Measurements from ENCODE around the gene KIAA2012.
"Not testable (repeated sequence)": the region's sequence is repeated elsewhere in the genome, so short reads cannot be mapped to it uniquely, and the experiment has no call there.

The KIAA2012 gene

DNA sequence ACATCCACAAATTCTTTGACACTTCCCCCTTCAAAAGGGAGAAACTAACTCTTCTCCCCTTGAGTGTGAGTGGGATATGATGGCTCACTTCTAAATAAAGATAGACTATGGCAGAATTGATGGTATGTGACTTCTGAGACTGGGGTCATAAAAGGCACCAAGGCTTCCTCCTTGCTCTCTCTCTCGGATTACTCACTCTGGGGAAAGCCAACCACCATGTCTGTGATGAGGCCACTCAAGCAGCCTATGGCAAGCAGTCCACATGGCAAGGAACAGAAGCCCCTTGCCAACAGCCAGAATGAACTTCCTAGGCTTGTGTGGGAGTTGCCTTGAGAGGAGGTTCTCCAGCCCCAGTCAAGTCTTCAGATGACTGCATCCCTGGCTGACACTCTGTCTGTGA, 43.6 kb downstream of the KIAA2012 start:
- no peak for DNase-seq (ENCODE audit: low read depth in 2 of 2)

DNA sequence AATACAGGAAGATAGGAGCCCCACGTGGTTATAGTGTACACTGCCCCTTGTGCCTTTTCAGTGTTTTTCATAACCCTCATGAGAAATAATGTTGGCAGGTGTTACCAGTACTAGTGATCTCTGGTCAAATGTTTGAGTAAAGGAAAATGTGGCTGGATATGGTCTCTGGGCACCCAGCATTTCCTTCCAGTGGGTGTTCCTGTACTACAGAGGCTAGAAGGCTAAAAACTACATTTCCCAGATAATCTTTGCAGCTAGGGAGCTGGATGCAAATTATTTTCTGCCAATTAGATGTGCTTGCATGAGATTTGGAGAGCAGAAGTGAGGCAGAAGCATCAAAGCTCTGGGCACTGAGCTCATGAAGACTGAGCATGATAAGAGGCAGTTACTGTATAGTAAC, 45.1 kb downstream of the KIAA2012 start:
- DNase-seq (ENCODE audit: low read depth in 2 of 2): no peak

DNA sequence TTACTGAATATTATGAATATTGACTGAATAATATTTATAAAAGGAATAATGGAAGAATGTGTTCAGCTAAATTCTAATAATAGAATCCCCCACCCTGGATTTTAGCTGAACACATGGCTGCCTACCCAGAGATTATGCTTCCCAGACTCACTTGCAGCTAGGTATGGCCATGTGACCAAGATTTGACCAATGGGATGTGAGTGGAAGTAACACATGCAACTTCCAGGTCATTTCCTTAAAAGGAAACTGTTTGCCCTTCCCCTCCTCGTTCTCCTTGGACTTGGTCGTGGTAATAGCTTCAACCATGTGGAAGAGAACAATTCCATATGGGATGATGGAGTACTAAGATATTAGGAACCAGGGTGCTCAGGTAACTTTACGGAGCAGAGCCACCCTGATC, 47.8 kb downstream of the KIAA2012 start:
- no peak for DNase-seq (ENCODE audit: low read depth in 2 of 2)

DNA sequence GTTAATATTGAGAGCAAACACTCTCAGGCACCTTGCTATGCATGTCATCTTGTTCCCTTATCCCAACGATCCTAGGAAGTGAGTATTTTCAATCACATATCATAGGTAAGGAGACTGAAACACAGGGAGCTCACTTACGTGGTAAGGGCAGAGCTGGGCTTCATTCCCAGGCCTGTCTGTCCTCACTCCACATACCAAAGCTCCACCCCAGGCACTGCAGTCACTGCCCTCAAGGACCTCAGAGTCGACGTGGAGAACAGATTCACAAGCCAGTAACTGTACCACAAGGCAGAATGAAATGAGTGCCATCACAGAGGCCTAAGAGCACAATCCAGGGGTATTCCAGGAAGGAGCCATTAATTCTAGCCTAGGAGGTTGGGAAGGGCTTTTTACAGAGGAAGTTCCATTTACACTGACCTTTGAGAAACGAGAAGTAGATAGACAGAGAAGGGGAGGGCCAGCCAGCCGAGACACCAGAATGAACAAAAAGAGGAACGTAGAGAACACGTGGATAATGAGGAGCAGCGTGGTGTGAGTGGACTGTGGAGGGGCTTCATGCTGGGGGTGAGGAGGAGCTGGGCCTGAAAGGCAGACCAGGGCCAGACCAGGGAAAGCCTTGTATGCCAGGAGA, 48.6 kb downstream of the KIAA2012 start:
- DNase-seq (ENCODE audit: low read depth in 2 of 2): no peak

DNA sequence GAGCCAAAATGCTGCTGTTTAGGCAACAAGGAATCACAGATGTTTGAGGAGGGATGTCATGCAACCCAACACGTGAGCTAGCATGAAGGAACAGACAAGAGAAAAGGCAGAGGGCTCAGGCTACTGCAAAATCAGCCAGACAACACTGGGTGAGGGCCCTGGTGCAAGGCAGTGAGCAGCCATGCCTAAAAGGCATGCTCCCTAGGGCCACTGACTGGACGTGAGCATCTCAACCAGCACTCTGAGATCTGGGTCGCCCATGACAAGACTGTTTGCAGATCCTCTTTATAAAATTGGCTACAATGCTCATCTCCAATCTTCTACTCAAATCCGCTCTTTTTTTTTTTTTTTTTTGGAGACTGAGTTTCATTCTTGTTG, 49.1 kb downstream of the KIAA2012 start:
- no peak for DNase-seq (ENCODE audit: low read depth in 2 of 2)

DNA sequence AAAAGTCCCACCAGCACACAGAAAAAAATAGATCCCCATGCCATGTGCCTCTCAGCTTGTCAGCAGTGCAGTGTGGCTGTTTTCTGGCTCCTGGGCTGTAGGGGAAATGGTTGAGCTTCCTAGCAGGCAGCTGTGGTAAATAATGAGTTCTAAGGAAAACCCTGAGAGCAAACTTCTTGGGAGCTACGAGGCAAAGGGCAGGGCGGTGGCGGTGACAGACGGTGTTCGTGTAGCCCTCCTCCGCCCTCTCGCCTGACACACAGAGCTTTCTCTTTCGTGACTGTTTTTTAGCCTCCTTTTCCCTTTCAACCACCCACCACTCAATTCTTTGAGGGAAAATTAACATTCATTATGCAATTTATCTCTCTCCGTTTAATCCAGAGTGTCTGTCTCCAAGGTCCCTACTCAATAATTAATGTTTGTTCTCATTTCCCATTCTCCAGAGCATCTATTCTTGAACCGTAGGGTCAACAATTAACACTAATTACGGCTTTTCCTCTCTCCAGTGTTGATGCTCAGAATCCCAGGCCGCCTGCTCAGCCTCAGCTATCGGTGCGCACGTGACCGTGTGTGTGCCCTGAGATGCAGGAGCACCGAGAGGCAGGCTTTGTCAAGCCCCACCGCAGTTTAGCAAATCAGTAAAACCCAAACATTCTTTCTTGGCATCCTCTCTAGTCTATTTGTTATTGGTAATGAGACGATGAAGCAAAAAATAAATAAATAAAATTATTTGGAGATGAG, 50.1 kb downstream of the KIAA2012 start:
- DNase-seq (ENCODE audit: low read depth in 2 of 2): no peak

DNA sequence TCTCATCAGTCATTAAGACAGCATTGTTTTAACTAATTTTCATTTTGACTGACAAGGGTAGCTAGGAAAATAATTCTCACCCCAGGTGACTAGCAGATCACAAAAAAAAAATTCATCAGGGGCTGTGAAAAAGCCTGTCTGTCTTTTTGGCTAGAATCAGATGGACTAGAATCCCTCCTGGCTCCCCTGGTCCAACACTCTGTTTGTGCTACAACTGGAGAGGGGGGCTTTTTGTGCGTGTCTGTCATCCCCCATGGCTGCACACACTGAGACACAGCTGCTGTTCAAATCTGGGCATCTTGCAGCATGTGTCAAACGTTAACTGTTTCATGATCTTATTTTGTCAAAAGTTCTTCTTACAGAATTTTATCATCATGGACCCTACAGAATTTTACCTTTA, 51.2 kb downstream of the KIAA2012 start:
- no peak for DNase-seq (ENCODE audit: low read depth in 2 of 2)

DNA sequence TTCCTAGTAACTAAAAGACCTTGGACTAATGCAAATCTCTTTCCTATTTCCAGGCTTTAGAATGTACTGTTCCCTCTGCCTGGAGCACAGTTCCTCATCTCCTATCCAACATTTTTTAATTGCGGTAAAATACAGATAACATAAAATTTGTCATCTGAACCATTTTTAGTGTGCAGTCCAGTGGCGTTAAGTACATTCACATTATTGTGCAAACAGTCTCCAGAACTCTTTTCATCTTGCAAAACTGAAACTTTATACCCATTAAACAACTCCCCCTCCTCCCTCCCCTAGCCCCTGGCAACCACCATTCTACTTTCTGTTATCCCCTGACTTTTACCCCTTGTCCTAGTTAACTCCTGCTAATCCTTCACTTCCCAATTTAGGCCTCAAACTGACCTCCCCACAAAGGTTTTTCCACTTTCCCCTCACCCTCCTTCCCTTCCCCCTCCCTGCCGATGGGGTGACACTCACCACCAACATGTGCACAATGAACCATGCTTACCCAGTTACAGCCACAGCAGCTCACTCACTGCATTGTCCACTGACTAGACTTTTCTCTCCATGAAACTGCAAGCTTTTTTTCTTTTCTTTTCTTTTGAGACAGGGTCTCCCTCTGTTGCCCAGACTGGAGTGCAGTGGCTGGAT, 54.8 kb downstream of the KIAA2012 start:
- DNase-seq (ENCODE audit: low read depth in 2 of 2): no peak

DNA sequence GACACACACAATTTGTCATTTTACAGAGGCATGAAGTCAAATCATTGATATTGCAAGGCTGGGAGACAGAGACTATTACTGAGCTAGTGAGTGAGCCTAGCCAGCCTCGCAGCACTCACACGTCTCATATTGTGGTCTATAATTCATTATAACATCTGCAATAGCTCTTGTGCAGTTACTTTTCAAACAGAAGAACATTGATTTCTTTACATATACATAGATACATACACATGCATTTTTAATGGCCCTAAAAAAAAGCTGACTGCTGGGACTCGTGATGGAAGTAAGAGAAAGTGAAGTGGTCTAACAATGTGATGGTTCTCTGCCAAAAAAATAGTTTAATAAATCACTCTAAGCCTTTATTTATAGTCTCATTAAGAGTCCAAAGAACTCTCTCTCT, 56.8 kb downstream of the KIAA2012 start:
- DNase-seq (ENCODE audit: low read depth in 2 of 2): no peak

DNA sequence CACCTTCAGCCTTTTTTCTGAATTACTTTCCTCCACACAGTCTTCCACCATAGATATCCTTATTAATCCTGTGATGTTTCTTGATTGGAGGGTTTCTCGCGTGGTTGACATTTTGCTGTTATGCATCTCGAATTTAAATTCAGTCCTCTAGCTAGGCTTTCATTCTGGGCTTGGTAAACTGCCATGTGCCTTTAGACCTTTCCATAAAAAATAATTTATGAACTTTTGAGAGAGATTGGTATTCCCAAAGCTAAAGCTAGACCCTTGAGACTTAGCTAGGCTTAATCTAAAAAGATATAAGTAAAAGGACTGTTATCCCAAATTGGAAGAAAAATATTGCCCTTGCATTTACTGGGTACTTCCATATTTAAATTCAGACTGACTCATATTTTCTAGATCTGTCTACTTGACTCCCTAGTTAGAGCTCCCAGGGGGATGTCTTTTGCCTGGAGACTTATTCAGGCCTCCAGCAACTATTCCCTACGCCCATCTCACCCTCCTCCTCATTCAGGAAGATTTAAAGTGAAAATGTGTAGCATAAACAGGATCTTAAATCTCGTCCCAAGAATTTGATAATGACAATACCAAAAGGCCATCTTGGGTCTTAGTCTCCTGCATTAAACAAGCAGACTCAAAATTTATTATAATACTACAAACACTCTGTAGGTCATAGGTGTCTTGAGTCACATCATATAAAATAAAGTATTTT, 60.3 kb downstream of the KIAA2012 start:
- DNase-seq (ENCODE audit: low read depth in 2 of 2): no peak

DNA sequence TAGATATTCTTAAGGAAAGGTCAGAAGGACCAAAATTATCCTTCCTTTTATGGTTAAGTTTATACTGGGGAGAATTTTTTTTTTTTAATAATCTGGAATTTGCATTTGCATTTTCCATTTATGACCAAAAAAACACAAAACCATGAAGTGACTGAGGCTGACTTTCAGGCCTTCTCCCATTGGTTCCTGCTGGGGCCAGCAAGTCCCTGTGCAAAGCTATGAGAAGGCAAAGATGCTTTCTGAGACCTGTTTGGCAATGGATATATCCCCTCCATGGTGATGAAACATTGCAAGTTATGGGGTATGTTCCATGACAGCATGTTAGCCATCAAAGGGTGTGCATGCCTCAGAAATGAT, 60.8 kb downstream of the KIAA2012 start:
- DNase-seq (ENCODE audit: low read depth in 2 of 2): no peak

DNA sequence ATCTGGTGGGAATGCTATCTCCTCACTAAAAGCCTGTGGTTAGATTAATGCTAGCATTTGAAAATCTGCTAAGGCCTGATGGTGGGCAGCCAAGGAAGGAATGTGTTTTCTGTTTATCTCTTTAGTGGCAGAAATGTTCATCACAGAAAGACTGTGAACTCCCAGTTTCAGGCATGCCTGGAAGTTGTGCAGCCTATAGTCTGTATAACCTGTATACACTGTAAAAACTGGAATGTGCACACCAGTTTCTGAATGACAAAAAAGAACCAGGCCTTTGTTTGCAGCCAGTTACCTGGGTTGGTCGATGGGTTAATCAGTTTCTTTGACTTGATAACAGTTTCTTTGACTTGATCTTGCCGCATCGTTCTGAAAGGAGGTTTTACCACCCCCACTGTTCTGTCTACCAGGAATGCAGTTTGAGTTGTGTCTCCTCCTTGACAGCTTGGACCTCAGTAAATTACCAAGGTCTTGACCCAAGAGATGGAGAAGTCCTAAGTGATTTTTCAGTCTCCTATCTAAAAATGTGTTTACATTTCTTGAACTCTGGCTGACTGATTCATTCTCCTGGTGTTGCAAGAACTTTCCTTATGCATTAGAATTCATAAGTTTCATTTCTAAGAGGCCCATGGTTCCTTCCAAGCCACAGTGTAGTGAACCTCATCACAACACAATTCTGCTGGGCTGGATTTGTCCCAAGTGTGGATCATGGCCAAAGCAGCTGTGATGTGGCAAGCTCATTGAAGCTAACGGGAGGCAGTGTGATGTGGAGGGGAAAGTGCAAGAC, 62.2 kb downstream of the KIAA2012 start:
- DNase-seq (ENCODE audit: low read depth in 2 of 2): no peak

DNA sequence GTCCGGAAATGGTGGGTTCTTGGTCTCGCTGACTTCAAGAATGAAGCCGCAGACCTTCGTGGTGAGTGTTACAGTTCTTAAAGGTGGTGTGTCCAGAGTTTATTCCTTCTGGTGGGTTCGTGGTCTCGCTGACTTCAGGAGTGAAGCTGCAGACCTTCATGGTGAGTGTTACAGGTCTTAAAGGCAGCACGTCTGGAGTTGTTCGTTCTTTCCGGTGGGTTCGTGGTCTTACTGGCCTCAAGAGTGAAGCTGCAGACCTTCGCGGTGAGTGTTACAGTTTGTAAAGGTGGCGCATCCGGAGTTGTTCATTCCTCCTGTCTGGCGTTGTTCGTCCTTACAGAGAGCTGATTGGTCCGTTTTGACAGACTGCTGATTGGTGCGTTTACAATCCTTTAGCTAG, 63.0 kb downstream of the KIAA2012 start:
- DNase-seq (ENCODE audit: low read depth in 2 of 2): not testable (repeated sequence)

DNA sequence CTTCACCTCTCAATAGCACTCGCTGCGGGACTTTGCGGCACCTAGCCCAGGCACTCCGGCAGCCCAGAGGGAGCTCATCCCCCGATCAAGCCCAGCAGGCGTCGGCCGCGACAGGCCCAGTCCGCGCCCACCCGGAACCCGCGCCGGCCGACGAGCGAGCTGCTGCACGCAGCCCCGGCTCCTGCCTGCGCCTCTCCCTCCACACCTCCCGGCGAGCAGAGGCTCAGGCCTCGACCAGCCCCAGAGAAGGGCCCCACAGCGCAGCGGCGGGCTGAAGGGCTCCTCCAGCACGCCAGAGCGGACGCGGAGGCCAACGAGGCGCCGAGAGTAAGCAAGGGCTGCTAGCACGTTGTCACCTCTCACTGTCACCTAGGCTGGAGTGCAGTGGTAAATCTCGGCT, 63.5 kb downstream of the KIAA2012 start:
- DNase-seq (ENCODE audit: low read depth in 2 of 2): no peak

DNA sequence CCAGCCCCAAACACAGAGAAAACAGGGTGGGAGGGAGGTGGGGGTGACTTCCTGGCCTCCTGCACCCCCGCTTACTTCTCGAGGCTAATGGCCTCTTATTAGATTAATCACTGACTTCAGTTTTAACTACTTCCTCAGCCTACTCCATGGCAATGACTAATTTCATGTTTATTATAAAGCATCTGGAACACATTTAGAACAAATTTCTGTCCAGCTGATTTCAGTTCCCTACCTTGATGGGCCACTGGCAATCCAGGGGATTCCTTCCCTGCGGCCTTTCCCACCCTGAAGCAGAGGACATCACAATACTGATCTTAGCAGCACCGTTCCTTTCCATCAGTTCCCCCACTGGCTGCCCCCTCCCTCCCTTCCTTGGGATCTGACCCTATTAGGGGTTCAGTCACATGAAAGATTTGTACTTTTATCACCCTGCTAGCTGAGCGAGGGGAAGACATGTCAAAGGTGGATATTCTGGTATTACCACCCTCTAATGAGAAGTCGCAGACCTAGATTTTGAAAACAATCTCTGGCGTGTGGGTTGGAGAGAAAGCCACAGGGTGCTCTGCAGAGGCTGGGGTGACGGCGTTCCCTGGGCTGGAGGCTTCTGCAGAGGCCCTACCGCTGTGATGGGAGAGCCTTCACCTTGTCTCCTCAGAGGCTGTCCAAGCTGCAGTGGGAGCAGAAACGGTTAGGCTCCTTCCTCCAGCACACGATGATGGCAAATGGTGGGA, 67.6 kb downstream of the KIAA2012 start:
- DNase-seq (ENCODE audit: low read depth in 2 of 2): no peak

DNA sequence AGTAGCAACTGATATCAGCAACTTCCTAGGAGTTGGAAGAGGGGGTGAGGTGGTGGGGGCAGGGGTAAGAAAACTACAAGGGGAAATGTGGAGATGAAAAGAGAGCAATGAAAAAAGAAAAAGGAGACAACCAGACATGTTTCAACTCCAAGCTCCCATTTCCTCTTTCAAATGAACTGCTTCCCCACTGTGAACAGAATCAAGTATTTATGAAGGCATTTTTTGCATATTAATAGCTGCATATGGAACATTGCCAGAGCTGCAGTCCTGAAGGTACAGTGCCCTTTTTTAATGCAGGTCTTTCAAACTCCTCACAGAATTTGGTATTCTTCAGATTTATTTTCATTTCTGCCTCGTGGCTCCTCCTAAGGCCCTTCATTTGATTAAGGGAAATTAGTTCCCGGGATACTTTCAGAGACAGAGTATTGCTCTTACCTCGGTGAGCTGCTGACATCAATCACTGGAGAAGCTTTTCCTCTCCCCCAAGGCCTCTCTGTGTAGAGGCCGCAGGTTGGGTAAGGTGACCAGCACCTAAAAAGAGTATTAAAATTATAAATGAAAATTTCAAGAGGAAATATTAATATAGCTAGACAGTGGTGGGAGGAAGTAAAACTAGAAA, 68.4 kb downstream of the KIAA2012 start:
- no peak for DNase-seq (ENCODE audit: low read depth in 2 of 2)

DNA sequence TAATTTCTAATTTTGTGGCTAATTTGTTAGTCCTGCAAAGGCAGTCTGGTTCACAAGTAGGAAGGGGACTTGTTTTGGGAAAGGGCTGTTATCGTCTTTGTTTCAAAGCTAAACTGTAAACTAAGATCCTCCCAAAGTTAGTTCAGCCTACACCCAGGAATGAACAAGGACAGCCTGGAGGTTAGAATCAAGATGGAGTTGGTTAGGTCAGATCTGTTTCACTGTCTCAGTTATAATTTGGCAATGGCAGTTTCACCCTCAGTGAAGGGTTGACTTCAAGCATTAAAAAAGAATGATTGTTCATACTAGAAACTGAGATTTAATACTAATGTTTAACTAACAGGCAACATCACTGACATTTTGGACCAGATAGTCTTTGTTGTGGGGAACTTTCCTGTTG, 69.5 kb downstream of the KIAA2012 start:
- no peak for DNase-seq (ENCODE audit: low read depth in 2 of 2)

DNA sequence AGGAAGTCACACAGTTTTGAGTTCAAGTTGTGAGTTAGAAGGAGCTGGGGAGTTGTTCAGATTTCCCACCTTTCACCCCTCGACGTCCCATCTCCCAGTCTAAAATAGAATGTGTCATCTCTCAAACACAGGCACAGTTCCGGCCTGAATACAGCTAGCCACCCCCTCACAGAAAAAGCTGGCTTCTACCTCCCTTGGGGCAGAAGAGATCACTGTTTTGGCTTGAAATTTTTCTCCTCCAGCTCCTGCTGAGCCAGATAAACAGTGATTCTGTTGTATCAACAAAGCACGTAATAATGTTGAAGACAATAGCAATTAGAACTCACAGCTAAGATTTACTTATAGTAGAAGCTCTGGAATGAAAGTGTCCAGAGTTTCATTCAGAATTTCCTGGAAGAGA, 74.7 kb downstream of the KIAA2012 start:
- DNase-seq (ENCODE audit: low read depth in 2 of 2): no peak

DNA sequence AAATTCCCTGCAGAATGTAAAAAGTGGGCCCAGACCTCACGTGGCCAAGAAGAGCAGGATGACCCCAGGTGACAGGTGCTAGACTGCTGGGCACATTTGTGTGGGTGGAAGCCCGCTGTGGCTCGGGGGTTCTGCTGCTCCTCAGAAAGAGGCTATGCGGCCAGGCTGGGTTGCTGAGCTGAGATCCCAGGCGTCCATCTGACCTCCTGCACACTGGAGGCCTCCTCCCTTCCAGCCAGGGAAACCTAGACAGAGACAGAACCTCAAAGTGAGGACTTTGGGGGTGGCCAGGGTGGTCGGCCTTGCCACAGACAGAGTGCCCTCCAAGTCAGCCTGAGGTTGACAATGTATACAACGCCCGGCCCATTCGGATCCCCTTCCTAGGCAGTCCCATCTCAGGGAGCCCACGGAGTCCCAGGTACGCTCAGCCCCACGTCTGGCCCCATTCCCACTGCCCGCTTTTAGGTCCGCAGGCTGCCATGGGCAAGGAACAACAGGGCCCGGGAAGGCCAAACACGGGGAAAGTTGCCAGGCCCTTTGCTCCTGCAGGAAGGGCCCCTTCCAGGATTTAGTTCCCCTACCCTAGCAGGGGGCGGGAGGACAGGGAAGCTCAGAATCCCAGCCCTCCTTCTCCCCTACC, 75.6 kb downstream of the KIAA2012 start:
- no peak for DNase-seq (ENCODE audit: low read depth in 2 of 2)

DNA sequence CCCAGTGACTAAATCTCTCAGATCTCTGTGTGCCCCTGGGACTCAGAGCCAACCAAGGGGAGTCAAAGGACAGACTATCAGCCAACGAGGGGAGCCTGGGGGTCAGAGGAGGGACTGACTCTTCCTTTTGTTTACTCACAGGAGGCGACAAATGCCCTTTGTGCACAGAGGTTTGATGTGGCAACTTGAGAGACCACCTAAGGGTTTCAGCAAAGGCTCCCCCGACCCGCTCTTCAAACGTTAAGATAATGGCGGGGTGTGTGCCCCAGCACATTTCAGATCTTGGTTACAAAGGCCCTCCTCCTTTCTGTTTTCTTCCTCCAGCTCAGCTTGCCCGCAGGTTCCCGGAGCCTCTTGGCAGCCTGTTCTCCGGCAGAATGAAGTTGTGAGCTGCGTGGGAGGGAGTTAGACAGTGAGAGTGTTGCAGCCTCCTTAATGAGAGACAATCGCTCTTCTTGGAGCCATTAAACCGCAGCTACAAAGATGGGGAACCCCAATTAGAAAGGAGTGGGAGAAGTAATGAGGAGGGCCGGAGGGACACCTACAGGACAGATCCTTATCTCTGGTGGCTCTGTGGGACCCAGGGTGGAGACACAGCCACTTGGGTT, 76.2 kb downstream of the KIAA2012 start:
- DNase-seq (ENCODE audit: low read depth in 2 of 2): no peak

All from stimulated activated CD4-positive, alpha-beta T cell treated with anti-CD3 and anti-CD28 coated beads, Interleukin-15, amount 100 ng/mL, for 48 hours (primary cell).